ENCODE results near the gene VIP.

Gene VIP

DNA sequence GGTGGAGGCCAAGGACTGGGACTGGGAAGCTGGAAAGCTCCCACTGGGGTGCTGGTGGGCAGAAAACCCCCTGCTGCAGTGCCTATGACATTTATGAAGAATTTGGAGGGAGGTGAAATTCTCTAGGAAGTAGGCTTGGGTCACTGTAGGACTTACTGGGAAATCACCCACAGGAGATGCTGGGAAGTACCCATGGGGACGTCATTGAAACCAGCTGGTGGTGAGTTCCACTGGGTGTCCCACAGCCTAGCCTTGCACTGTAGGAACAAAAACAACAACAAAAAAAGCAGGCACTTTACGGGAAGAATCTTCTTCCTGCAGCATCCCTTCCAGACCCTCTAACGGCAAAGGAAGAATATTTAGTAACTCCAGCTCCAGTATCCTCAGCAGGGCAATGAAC, 26.2 kb downstream of the VIP start:
- H3K27ac ChIP-seq (ENCODE audit: low read depth, low read length), result no peak overlapping the region
- no peaks in the 10 kb centered on the region for H3K4me1 ChIP-seq (ENCODE audit: insufficient read depth, low read length)
- no peaks in the 10 kb centered on the region for H3K36me3 ChIP-seq (ENCODE audit: insufficient read depth, low read length)
- H3K4me3 ChIP-seq (ENCODE audit: low read length), result no peak overlapping the region
- no peak overlapping the region for H3K9ac ChIP-seq (ENCODE audit: low read depth, low read length)
- H3K27me3 ChIP-seq (ENCODE audit: insufficient read depth, low read length), result no peaks in the 10 kb centered on the region
- WGBS, result 89% methylated on average over 3 of the region's 3 CpGs
- no peaks in the 10 kb centered on the region for H3K9me3 ChIP-seq (ENCODE audit: insufficient read depth, low read depth, low read length)

GRCh38 chr6:152783217-152783878, 32.8 kb downstream of the VIP start:
- Histone ChIP-seq H3K9ac (ENCODE audit: low read depth, low read length) (no peak overlapping the region), H3K4me3 (ENCODE audit: low read length) (no peak overlapping the region), H3K4me1 (ENCODE audit: insufficient read depth, low read length) (no peaks in the 10 kb centered on the region), H3K9me3 (ENCODE audit: insufficient read depth, low read depth, low read length) (no peaks in the 10 kb centered on the region), H3K27me3 (ENCODE audit: insufficient read depth, low read length) (no peaks in the 10 kb centered on the region), H3K36me3 (ENCODE audit: insufficient read depth, low read length) (no peaks in the 10 kb centered on the region), H3K27ac (ENCODE audit: low read depth, low read length) (no peak overlapping the region)
- 83% methylated on average over 8 of the region's 9 CpGs for WGBS

GRCh38 chr6:152794696-152795095, 44.1 kb downstream of the VIP start:
- H3K9ac ChIP-seq (ENCODE audit: low read depth, low read length), result no peak overlapping the region
- no peaks in the 10 kb centered on the region for H3K36me3 ChIP-seq (ENCODE audit: insufficient read depth, low read length)
- no peak overlapping the region for H3K27ac ChIP-seq (ENCODE audit: low read depth, low read length)
- no peaks in the 10 kb centered on the region for H3K9me3 ChIP-seq (ENCODE audit: insufficient read depth, low read depth, low read length)
- no peaks in the 10 kb centered on the region for H3K27me3 ChIP-seq (ENCODE audit: insufficient read depth, low read length)
- no peaks in the 10 kb centered on the region for H3K4me1 ChIP-seq (ENCODE audit: insufficient read depth, low read length)
- H3K4me3 ChIP-seq (ENCODE audit: low read length), result no peak overlapping the region

- Histone ChIP-seq H3K9ac (ENCODE audit: low read depth, low read length) (no peak overlapping the region), H3K27ac (ENCODE audit: low read depth, low read length) (no peak overlapping the region), H3K36me3 (ENCODE audit: insufficient read depth, low read length) (no peaks in the 10 kb centered on the region), H3K4me1 (ENCODE audit: insufficient read depth, low read length) (peaks cover 11% of the 10 kb centered on the region; the same call in 1 of the 2 replicates), H3K4me3 (ENCODE audit: low read length) (no peak overlapping the region), H3K27me3 (ENCODE audit: insufficient read depth, low read length) (no peaks in the 10 kb centered on the region), H3K9me3 (ENCODE audit: insufficient read depth, low read depth, low read length) (no peaks in the 10 kb centered on the region)
Measured at GRCh38 chr6:152804150-152804549, 53.6 kb downstream of the VIP start.
